H1 (cell line): Measurements from ENCODE around the gene APLN. TPM values are rescaled to one million over a fixed set of nuclear protein-coding genes. Genes with fewer than 3 reads are reported as not detected.

Experiments
- CTCF ChIA-PET: fragments of 300-600 bp; sonication (Branson Sonifier 250); formaldehyde crosslinking; loops from one replicate; lab custom pipeline; 2021; ENCODE audit not compliant: partially characterized antibody; lab: Charles Lee
- POLR2A ChIA-PET: fragments of 300-600 bp; sonication (Branson Sonifier 250); formaldehyde crosslinking; loops from one replicate; lab custom pipeline; 2021; ENCODE audit warnings: inconsistent platforms; ENCODE audit not compliant: partially characterized antibody; lab: Charles Lee
- DNase-seq, 2 experiments: peaks; one replicate each; pipeline versions ENCODE4 v3.0.0 to v3.0.0-alpha.2; 2010 to 2022; ENCODE audit warnings: low spot score in 2 of 2, low read depth in 1 of 2, mixed read lengths in 1 of 2
- FAIRE-seq: peaks from 2 replicates; lab custom pipeline; 2011; peaks lifted over from hg19 to GRCh38; lab: Jason Lieb, UNC
- H2AFZ ChIP-seq: 2 replicates; pipeline ENCODE4 v1.8.1; 2012; ENCODE audit warnings: low read length, inconsistent platforms
- H2AK5ac ChIP-seq: 2 replicates; pipeline ENCODE4 v1.6.1; 2013; ENCODE audit warnings: low read depth, low read length
- H2BK120ac ChIP-seq: replicated peaks from 2 replicates; pipeline ENCODE3; 2013; ENCODE audit warnings: low read depth, low read length, inconsistent platforms
- H2BK12ac ChIP-seq: 2 replicates; pipeline ENCODE4 v1.6.1; 2013; ENCODE audit warnings: low read depth, low read length
- H2BK15ac ChIP-seq: 2 replicates; pipeline ENCODE4 v1.6.1; 2013; ENCODE audit warnings: low read length
- H2BK20ac ChIP-seq: 2 replicates; pipeline ENCODE4 v1.6.1; 2013; ENCODE audit warnings: low read length
- H2BK5ac ChIP-seq: 2 replicates; pipeline ENCODE4 v1.6.1; 2013; ENCODE audit warnings: low read depth, low read length
- H3K14ac ChIP-seq: 2 replicates; pipeline ENCODE4 v1.6.1; 2013; ENCODE audit warnings: inconsistent platforms; ENCODE audit not compliant: insufficient read length
- H3K18ac ChIP-seq: 2 replicates; pipeline ENCODE4 v1.6.1; 2013; ENCODE audit warnings: low read length; ENCODE audit errors: extremely low read depth
- H3K23ac ChIP-seq: 2 replicates; pipeline ENCODE4 v1.6.1; 2013; ENCODE audit warnings: inconsistent platforms; ENCODE audit not compliant: insufficient read length
- H3K23me2 ChIP-seq: 2 replicates; pipeline ENCODE4 v1.6.1; 2013; ENCODE audit warnings: low read depth, low read length
- H3K27ac ChIP-seq: 2 replicates; pipeline ENCODE4 v1.6.1; 2011; ENCODE audit warnings: low read depth, low read length, inconsistent platforms
- H3K27me3 ChIP-seq, 4 experiments: replicated peaks in 1 of 4; 1 replicate in 1 of 4; 2 replicates in 3 of 4; pipeline versions ENCODE4 v1.6.1 to v1.8.1; 2011 to 2013; ENCODE audit warnings: low read length in 3 of 4, mild to moderate bottlenecking in 3 of 4, inconsistent platforms in 2 of 4, mixed read lengths in 2 of 4, moderate library complexity in 1 of 4; ENCODE audit not compliant: control insufficient read depth in 3 of 4, insufficient read depth in 3 of 4; ENCODE audit errors: extremely low read depth in 1 of 4
- H3K36me3 ChIP-seq, 4 experiments: 2 replicates each; pipeline versions ENCODE4 v1.6.1 to v1.8.1; 2011 to 2013; ENCODE audit warnings: mild to moderate bottlenecking in 4 of 4, low read length in 3 of 4, moderate library complexity in 2 of 4, control low read depth in 1 of 4, inconsistent platforms in 1 of 4; ENCODE audit not compliant: insufficient read depth in 4 of 4, control insufficient read depth in 2 of 4
- H3K4ac ChIP-seq: replicated peaks from 2 replicates; pipeline ENCODE3; 2013; ENCODE audit warnings: low read length, low read depth, mixed read lengths, inconsistent platforms; ENCODE audit not compliant: insufficient read length
- H3K4me1 ChIP-seq, 4 experiments: replicated peaks in 1 of 4; 1 replicate in 1 of 4; 2 replicates in 3 of 4; pipeline versions ENCODE4 v1.6.1 to v1.8.1; 2011 to 2013; ENCODE audit warnings: low read length in 3 of 4, inconsistent platforms in 2 of 4, mixed read lengths in 1 of 4; ENCODE audit not compliant: insufficient read depth in 4 of 4, control insufficient read depth in 3 of 4
- H3K4me2 ChIP-seq, 2 experiments: 2 replicates each; pipeline versions ENCODE4 v1.6.1 to v1.8.1; 2011 to 2013; ENCODE audit warnings: low read depth in 2 of 2, low read length in 2 of 2, control low read depth in 1 of 2, inconsistent platforms in 1 of 2, mild to moderate bottlenecking in 1 of 2; ENCODE audit not compliant: insufficient read depth in 1 of 2
- H3K4me3 ChIP-seq, 4 experiments: fragments of 200-600, 300-600 bp in 1 of 4; sonication (generic), shearing (Covaris generic), sonication (Bioruptor Twin) in 1 of 4; 2 replicates each; pipeline versions ENCODE4 v1.5.1 to v1.8.1; 2011 to 2016; ENCODE audit warnings: low read length in 4 of 4, low read depth in 3 of 4, control low read depth in 2 of 4, inconsistent platforms in 2 of 4, mild to moderate bottlenecking in 2 of 4, mixed read lengths in 1 of 4, moderate library complexity in 1 of 4; ENCODE audit not compliant: insufficient read depth in 2 of 4; ENCODE audit errors: extremely low read depth in 1 of 4
- H3K56ac ChIP-seq: replicated peaks from 2 replicates; pipeline ENCODE3; 2013; ENCODE audit warnings: low read depth, mild to moderate bottlenecking, mixed read lengths, low read length, inconsistent platforms; ENCODE audit not compliant: insufficient read length
- H3K79me1 ChIP-seq: 2 replicates; pipeline ENCODE4 v1.6.1; 2013; ENCODE audit warnings: low read depth, low read length, control low read depth
- H3K79me2 ChIP-seq, 2 experiments: 2 replicates each; pipeline versions ENCODE4 v1.6.1 to v1.8.1; 2012 to 2013; ENCODE audit warnings: low read length in 2 of 2, mild to moderate bottlenecking in 2 of 2, inconsistent platforms in 1 of 2; ENCODE audit not compliant: insufficient read depth in 2 of 2, control insufficient read depth in 1 of 2
- H3K9ac ChIP-seq, 4 experiments: replicated peaks in 1 of 4; 1 replicate in 1 of 4; 2 replicates in 3 of 4; pipeline versions ENCODE4 v1.6.1 to v1.8.1; 2011 to 2013; ENCODE audit warnings: low read depth in 3 of 4, low read length in 3 of 4, control low read depth in 2 of 4, mild to moderate bottlenecking in 2 of 4, moderate library complexity in 2 of 4, inconsistent platforms in 1 of 4; ENCODE audit errors: extremely low read depth in 1 of 4
- H3K9me3 ChIP-seq, 2 experiments: 2 replicates each; pipeline versions ENCODE4 v1.6.1 to v1.8.1; 2012 to 2013; ENCODE audit warnings: mild to moderate bottlenecking in 2 of 2, moderate library complexity in 2 of 2, control low read depth in 1 of 2, inconsistent platforms in 1 of 2, low read depth in 1 of 2, low read length in 1 of 2, mixed read lengths in 1 of 2; ENCODE audit not compliant: insufficient read depth in 2 of 2
- H4K20me1 ChIP-seq, 2 experiments: replicated peaks in 1 of 2; 2 replicates each; pipeline versions ENCODE3 to v1.8.1; 2011 to 2013; ENCODE audit warnings: inconsistent platforms in 2 of 2, low read length in 2 of 2, mild to moderate bottlenecking in 1 of 2; ENCODE audit not compliant: insufficient read depth in 2 of 2, control insufficient read depth in 1 of 2
- H4K5ac ChIP-seq: 2 replicates; pipeline ENCODE4 v1.6.1; 2013; ENCODE audit warnings: low read length, low read depth, mixed read lengths, inconsistent platforms; ENCODE audit not compliant: insufficient read length
- H4K8ac ChIP-seq: 2 replicates; pipeline ENCODE4 v1.8.0; 2013; ENCODE audit warnings: mild to moderate bottlenecking, moderate library complexity, low read length, inconsistent platforms; ENCODE audit not compliant: insufficient read depth; ENCODE audit errors: extremely low read depth
- H4K91ac ChIP-seq: replicated peaks from 2 replicates; pipeline ENCODE3; 2013; ENCODE audit warnings: low read length, mixed read lengths, inconsistent platforms; ENCODE audit not compliant: insufficient read length
- CREB1 ChIP-seq: IDR thresholded peaks from 2 replicates; pipeline ENCODE4 v1.6.1; 2012; ENCODE audit warnings: inconsistent platforms
- HDAC2 ChIP-seq, 2 experiments: fragments of 300-600 bp in 1 of 2; sonication (generic) in 1 of 2; IDR thresholded peaks; 2 replicates each; pipeline ENCODE4 v1.6.1; 2011 to 2012; ENCODE audit warnings: low read depth in 2 of 2, low read length in 2 of 2, mild to moderate bottlenecking in 2 of 2, moderate library complexity in 2 of 2, borderline replicate concordance in 1 of 2, inconsistent platforms in 1 of 2
- KDM4A ChIP-seq: IDR thresholded peaks from one replicate; pipeline ENCODE4 v1.7.1; 2012; ENCODE audit warnings: low read depth, mild to moderate bottlenecking, moderate library complexity, low read length, inconsistent platforms; ENCODE audit not compliant: severe bottlenecking
- KDM5A ChIP-seq: fragments of 200-600 bp; IDR thresholded peaks from 2 replicates; pipeline ENCODE4 v1.7.1; 2012; ENCODE audit warnings: mild to moderate bottlenecking, low read length, inconsistent platforms, mixed read lengths
- POLR2A ChIP-seq, 2 experiments: IDR thresholded peaks; 1 replicate in 1 of 2; 2 replicates in 1 of 2; pipeline ENCODE4 v1.6.1; 2011; ENCODE audit warnings: low read depth in 2 of 2, low read length in 2 of 2, mild to moderate bottlenecking in 2 of 2; ENCODE audit errors: control extremely low read depth in 1 of 2
- RFX5 ChIP-seq: IDR thresholded peaks from 2 replicates; pipeline ENCODE4 v1.6.1; 2011; ENCODE audit warnings: low read depth, low read length, improper control_type of control experiment, borderline replicate concordance
- SP1 ChIP-seq: IDR thresholded peaks from 2 replicates; pipeline ENCODE4 v1.6.1; 2011; ENCODE audit warnings: low read depth, low read length
- SP2 ChIP-seq: IDR thresholded peaks from 2 replicates; pipeline ENCODE4 v1.6.1; 2012; ENCODE audit warnings: mild to moderate bottlenecking, low read length, inconsistent platforms
- SRF ChIP-seq: IDR thresholded peaks from 2 replicates; pipeline ENCODE4 v1.6.1; 2011; ENCODE audit warnings: mild to moderate bottlenecking, low read depth, low read length, moderate library complexity
- TCF12 ChIP-seq: IDR thresholded peaks from 2 replicates; pipeline ENCODE4 v1.6.1; 2011; ENCODE audit warnings: low read depth, mild to moderate bottlenecking, low read length
- WGBS, 2 experiments: shearing (Covaris generic) in 1 of 2; methylation state at CpG; one replicate each; pipeline versions ENCODE4 v1.1.6 to v1.1.7; 2013 to 2015; ENCODE audit warnings: low lambda C conversion rate in 2 of 2, mixed read lengths in 2 of 2, inconsistent platforms in 1 of 2, low coverage in 1 of 2, missing lambda C conversion rate in 1 of 2; ENCODE audit not compliant: insufficient replicate concordance in 2 of 2, insufficient coverage in 1 of 2, insufficient read length in 1 of 2; ENCODE audit errors: extremely low coverage in 1 of 2, missing lambda C conversion rate in 1 of 2; 5-methylcytosine and 5-hydroxymethylcytosine counted together
- polyA plus RNA-seq, 7 experiments: library from polyadenylated mRNA; depleted of rRNA in 3 of 7; stranded (reverse) in 5 of 7; unstranded in 2 of 7; fragments of >200 nt in 5 of 7; fragments of 200-250 nt in 2 of 7; gene quantifications; 1 replicate in 5 of 7; 2 replicates in 1 of 7; 4 replicates in 1 of 7; pipeline versions ENCODE4 v1.2.1 to v1.2.3, GENCODE V29; 2011 to 2013; ENCODE audit warnings: missing spikeins in 2 of 7, mixed read lengths in 2 of 7
- total RNA-seq: library from RNA; stranded (reverse); fragmentation: NEBNext Ultra II Directional; extraction: Animal tissue kit (Norgen Biotek cat#: 25700); gene quantifications from 2 replicates; pipeline ENCODE4 v1.2.1, GENCODE V29; 2021
- TF ChIP-seq, protein P1 (sequence below): IDR thresholded peaks from 2 replicates; pipeline ENCODE4 v1.6.1; 2012; ENCODE audit warnings: inconsistent platforms
- TF ChIP-seq, protein P2 (sequence below): IDR thresholded peaks from 2 replicates; pipeline ENCODE4 v1.6.1; 2011; ENCODE audit warnings: low read length, improper control_type of control experiment

The APLN gene
- total and polyA plus RNA-seq, 2 of the 8 experiments (the other 6 are each of a cell fraction or from before 2014, with no cell fraction given), result 1.1 to 1.8 TPM

DNA sequence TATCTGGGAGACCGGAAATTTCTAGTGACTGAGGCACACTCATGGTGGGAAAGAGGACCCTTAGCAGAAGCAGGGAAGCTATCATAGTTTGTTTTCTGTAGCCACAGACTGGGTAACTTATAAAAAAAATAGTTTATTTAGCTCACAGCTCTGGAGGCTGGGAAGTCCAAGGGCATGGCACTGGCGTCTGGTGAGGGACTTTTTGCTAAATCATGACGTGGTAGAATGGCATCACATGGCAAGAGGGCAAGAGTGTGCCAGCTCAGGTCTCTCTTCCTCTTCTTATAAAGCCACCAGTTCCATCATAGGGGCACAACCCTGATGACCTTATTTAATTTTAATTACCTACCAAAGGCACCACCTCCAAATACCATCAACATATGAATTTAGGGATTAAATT, 13.3 kb downstream of the APLN start:
- FAIRE-seq (no peak), DNase-seq (no peak)
- POLR2A ChIA-PET, result no interaction called here
- H2BK120ac ChIP-seq, result no peak overlapping the region
- TF ChIP-seq CREB1 (no peak), POLR2A (IDR thresholded peaks at IDR 0.05; ENCODE audit: control extremely low read depth in 1 of 2, low read depth in 2 of 2, low read length in 2 of 2) (no peak), SP2 (no peak), SP1 (no peak), KDM5A (no peak), KDM4A (no peak), HDAC2 (IDR thresholded peaks at IDR 0.05; ENCODE audit: borderline replicate concordance in 1 of 2, low read depth in 2 of 2, low read length in 2 of 2) (no peak), RFX5 (no peak), SRF (no peak), TCF12 (no peak)
- TF ChIP-seq, protein P1, sequence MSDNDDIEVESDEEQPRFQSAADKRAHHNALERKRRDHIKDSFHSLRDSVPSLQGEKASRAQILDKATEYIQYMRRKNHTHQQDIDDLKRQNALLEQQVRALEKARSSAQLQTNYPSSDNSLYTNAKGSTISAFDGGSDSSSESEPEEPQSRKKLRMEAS, result no peak
- TF ChIP-seq, protein P2, sequence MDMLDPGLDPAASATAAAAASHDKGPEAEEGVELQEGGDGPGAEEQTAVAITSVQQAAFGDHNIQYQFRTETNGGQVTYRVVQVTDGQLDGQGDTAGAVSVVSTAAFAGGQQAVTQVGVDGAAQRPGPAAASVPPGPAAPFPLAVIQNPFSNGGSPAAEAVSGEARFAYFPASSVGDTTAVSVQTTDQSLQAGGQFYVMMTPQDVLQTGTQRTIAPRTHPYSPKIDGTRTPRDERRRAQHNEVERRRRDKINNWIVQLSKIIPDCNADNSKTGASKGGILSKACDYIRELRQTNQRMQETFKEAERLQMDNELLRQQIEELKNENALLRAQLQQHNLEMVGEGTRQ, result no peak
- H3K4ac ChIP-seq, result no peak overlapping the region
- no peak overlapping the region for H3K18ac ChIP-seq
- no peak overlapping the region for H2BK15ac ChIP-seq
- H3K4me2 ChIP-seq, result no peak overlapping the region
- H3K4me3 ChIP-seq, result no peak overlapping the region
- 0 out of 7 replicates have a peak, but pooled peaks cover 0 to 2% (median 0%) of the 10 kb centered on the region in 4 experiments for H3K4me1 ChIP-seq
- H3K9me3 ChIP-seq, result no peaks in the 10 kb centered on the region
- H3K27ac ChIP-seq, result no peak overlapping the region
- no peak overlapping the region for H3K9ac ChIP-seq
- H4K8ac ChIP-seq, result no peak overlapping the region
- H2AFZ ChIP-seq, result no peak overlapping the region
- H2BK5ac ChIP-seq, result no peak overlapping the region
- H3K23ac ChIP-seq, result no peak overlapping the region
- no peak overlapping the region for H4K91ac ChIP-seq
- WGBS, 2 experiments, result 93% methylated on average over 3 of the region's 3 CpGs; no CpG with 5 or more reads in 1 of the 2 experiments
- CTCF ChIA-PET, result interaction anchor here (0.6 to 9.0 kb wide), 5 partner anchors 13 to 132 kb away, joined by 3 to 144 read pairs (median 4); partner anchors contain the start of gene APLN
- H3K79me1 ChIP-seq, result no peaks in the 10 kb centered on the region
- no peak overlapping the region for H2BK20ac ChIP-seq
- H3K79me2 ChIP-seq, result no peaks in the 10 kb centered on the region
- H3K27me3 ChIP-seq, result no peaks in the 10 kb centered on the region; a peak in 2 of 7 replicates
- no peak overlapping the region for H4K5ac ChIP-seq
- no peak overlapping the region for H3K14ac ChIP-seq
- no peak overlapping the region for H3K56ac ChIP-seq
- H3K36me3 ChIP-seq, result no peaks in the 10 kb centered on the region
- no peaks in the 10 kb centered on the region for H3K23me2 ChIP-seq
- no peak overlapping the region for H2BK12ac ChIP-seq
- no peak overlapping the region for H2AK5ac ChIP-seq
- no peaks in the 10 kb centered on the region for H4K20me1 ChIP-seq
